K562 (cell line): ENCODE data around the gene RPS27. TPM values are rescaled to one million over a fixed set of nuclear protein-coding genes. Genes with fewer than 3 reads are reported as not detected.

Experiments
- HNRNPUL1 ChIP-seq: fragments of 200-400 bp; formaldehyde crosslinking; IDR thresholded peaks from 2 replicates; pipeline ENCODE4 v1.6.1; 2017; ENCODE audit warnings: low read length
- KHSRP ChIP-seq: fragments of 450-650 bp; IDR thresholded peaks from 2 replicates; pipeline ENCODE4 v1.6.1; 2017
- MTA3 ChIP-seq: fragments of 450-650 bp; formaldehyde crosslinking; IDR thresholded peaks from 2 replicates; pipeline ENCODE4 v1.6.1; 2017; ENCODE audit warnings: mild to moderate bottlenecking, borderline replicate concordance
- NCOR1 ChIP-seq: fragments of 450-650 bp; IDR thresholded peaks from 2 replicates; pipeline ENCODE4 v1.6.1; 2016; ENCODE audit warnings: mild to moderate bottlenecking, moderate library complexity
- PHB2 ChIP-seq: fragments of 450-650 bp; IDR thresholded peaks from 2 replicates; pipeline ENCODE4 v1.6.1; 2017; ENCODE audit warnings: low read depth
- PTBP1 ChIP-seq: fragments of 200-400 bp; formaldehyde crosslinking; IDR thresholded peaks from 2 replicates; pipeline ENCODE4 v1.6.1; 2017; ENCODE audit warnings: low read depth, low read length
- RB1 ChIP-seq: fragments of 450-650 bp; IDR thresholded peaks from 2 replicates; pipeline ENCODE4 v1.6.1; 2017; ENCODE audit warnings: low read depth, mild to moderate bottlenecking
- SMAD2 ChIP-seq: fragments of 150-350 bp; IDR thresholded peaks from 2 replicates; pipeline ENCODE4 v1.6.1; 2014; ENCODE audit warnings: low read depth, mild to moderate bottlenecking, low read length
- SMC3 ChIP-seq: conservative IDR thresholded peaks from 2 replicates; pipeline ENCODE4 v1.6.1; 2011; ENCODE audit warnings: low read depth, low read length, improper control_type of control experiment; ENCODE audit not compliant: insufficient read depth
- TAF1 ChIP-seq: IDR thresholded peaks from 2 replicates; pipeline ENCODE4 v1.6.1; 2011; ENCODE audit warnings: mild to moderate bottlenecking, low read length, moderate library complexity; ENCODE audit not compliant: insufficient read depth, control insufficient read depth, severe bottlenecking; ENCODE audit errors: extremely low read depth
- THRB ChIP-seq: fragments of 450-650 bp; formaldehyde crosslinking; conservative IDR thresholded peaks from 2 replicates; pipeline ENCODE4 v1.4.0; 2022; ENCODE audit warnings: mild to moderate bottlenecking, missing genetic modification characterization
- ZNF197 ChIP-seq: fragments of 200-800 bp; sonication (Bioruptor generic); IDR thresholded peaks from 2 replicates; pipeline ENCODE4 v1.6.1; 2016; ENCODE audit warnings: low read depth, missing genetic modification characterization, missing compliant biosample characterization
- ZNF766 ChIP-seq: fragments of 200-800 bp; sonication (Bioruptor generic); conservative IDR thresholded peaks from 2 replicates; pipeline ENCODE4 v1.6.1; 2016; ENCODE audit warnings: missing genetic modification characterization, missing compliant biosample characterization
- polyA plus RNA-seq, 8 experiments: library from polyadenylated mRNA; depleted of rRNA in 4 of 8; stranded (reverse) in 5 of 8; unstranded in 3 of 8; fragments of >200 nt; fragmentation: Nextera tagmentation in 2 of 8; fragmentation: Illumina TruSeq in 1 of 8; extraction: Ambion mirVana in 2 of 8; extraction: Trizol in 1 of 8; gene quantifications; 2 replicates each; pipeline versions ENCODE4 v1.2.1 to v1.2.3, GENCODE V29; 2011 to 2014; ENCODE audit warnings: inconsistent platforms in 1 of 8, missing spikeins in 1 of 8
- total RNA-seq, 7 experiments: library from RNA; depleted of rRNA in 6 of 7; stranded (reverse); fragments of >200 nt in 6 of 7; fragmentation: Illumina TruSeq in 2 of 7; extraction: Trizol in 2 of 7; gene quantifications; 2 replicates each; pipeline versions ENCODE4 v1.2.1 to v1.2.3, GENCODE V29; 2011 to 2021; ENCODE audit warnings: low replicate concordance in 1 of 7
- TF ChIP-seq, protein P1 (sequence below): fragments of 250-450 bp; sonication (Bioruptor Pico); IDR thresholded peaks from 2 replicates; pipeline ENCODE4 v1.4.0; 2020
- TF ChIP-seq, protein P2 (sequence below): IDR thresholded peaks from 2 replicates; pipeline ENCODE4 v1.6.1; 2016; ENCODE audit warnings: missing genetic modification characterization, missing compliant biosample characterization
- TF ChIP-seq, protein P3 (sequence below): fragments of 450-650 bp; formaldehyde crosslinking; IDR thresholded peaks from 2 replicates; pipeline ENCODE4 v1.4.0; 2020; ENCODE audit warnings: mild to moderate bottlenecking, moderate library complexity
- TF ChIP-seq, protein P4 (sequence below): fragments of 450-650 bp; formaldehyde crosslinking; IDR thresholded peaks from 2 replicates; pipeline ENCODE4 v1.4.0; 2020; ENCODE audit warnings: mild to moderate bottlenecking, moderate library complexity

The RPS27 gene
- total and polyA plus RNA-seq, 9 of the 15 experiments (the other 6 are each of a cell fraction or from before 2014, with no cell fraction given), result 2,091 to 9,377 (median 6,706) TPM

DNA sequence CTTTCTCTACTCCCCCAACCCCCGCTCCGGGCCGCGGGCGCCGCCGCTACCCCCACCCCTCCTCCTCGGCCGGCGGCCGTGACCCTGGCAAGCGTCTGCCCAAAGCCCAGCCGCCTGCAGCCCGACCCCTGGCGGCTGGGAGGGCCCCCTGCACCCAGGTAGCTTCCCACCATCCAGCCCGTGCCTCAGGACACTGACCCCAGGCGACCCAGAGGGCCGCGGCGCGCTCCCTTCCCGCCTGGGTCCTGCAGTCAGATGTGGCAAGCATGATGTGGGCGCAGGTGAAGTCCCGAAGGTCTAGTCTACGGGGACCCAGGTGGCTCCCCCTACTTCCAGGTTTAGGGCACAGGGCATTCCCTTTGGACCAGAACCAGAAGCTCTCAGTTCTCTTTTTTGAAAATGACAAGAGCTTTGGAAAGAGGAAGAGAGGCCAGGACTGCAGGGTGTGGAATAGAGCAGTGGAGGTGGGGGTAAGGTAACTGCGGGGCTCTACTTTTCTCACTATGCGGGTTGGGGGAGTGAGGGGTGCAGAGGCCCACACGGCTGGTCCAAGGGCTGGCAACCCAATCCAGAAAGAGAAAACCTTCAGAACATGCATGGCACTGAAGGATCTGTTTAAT lies 43.8 kb upstream of the RPS27 start, which contains the start of gene DENND4B (continued):
- TF ChIP-seq RB1 (peak; percentile 84), PHB2 (no peak), MTA3 (peak; percentile 26; the same call in 1 of the 2 replicates), HNRNPUL1 (no peak), NCOR1 (peak; percentile 75), THRB (CRISPR knock-in tag) (no peak), SMAD2 (no peak), PTBP1 (no peak), ZNF766 (CRISPR knock-in tag) (no peak; the same call in 1 of the 2 replicates), SMC3 (peak; percentile 65; the same call in 1 of the 2 replicates), TAF1 (peak; percentile 81), KHSRP (no peak), ZNF197 (CRISPR knock-in tag) (no peak)
- TF ChIP-seq, protein P1, sequence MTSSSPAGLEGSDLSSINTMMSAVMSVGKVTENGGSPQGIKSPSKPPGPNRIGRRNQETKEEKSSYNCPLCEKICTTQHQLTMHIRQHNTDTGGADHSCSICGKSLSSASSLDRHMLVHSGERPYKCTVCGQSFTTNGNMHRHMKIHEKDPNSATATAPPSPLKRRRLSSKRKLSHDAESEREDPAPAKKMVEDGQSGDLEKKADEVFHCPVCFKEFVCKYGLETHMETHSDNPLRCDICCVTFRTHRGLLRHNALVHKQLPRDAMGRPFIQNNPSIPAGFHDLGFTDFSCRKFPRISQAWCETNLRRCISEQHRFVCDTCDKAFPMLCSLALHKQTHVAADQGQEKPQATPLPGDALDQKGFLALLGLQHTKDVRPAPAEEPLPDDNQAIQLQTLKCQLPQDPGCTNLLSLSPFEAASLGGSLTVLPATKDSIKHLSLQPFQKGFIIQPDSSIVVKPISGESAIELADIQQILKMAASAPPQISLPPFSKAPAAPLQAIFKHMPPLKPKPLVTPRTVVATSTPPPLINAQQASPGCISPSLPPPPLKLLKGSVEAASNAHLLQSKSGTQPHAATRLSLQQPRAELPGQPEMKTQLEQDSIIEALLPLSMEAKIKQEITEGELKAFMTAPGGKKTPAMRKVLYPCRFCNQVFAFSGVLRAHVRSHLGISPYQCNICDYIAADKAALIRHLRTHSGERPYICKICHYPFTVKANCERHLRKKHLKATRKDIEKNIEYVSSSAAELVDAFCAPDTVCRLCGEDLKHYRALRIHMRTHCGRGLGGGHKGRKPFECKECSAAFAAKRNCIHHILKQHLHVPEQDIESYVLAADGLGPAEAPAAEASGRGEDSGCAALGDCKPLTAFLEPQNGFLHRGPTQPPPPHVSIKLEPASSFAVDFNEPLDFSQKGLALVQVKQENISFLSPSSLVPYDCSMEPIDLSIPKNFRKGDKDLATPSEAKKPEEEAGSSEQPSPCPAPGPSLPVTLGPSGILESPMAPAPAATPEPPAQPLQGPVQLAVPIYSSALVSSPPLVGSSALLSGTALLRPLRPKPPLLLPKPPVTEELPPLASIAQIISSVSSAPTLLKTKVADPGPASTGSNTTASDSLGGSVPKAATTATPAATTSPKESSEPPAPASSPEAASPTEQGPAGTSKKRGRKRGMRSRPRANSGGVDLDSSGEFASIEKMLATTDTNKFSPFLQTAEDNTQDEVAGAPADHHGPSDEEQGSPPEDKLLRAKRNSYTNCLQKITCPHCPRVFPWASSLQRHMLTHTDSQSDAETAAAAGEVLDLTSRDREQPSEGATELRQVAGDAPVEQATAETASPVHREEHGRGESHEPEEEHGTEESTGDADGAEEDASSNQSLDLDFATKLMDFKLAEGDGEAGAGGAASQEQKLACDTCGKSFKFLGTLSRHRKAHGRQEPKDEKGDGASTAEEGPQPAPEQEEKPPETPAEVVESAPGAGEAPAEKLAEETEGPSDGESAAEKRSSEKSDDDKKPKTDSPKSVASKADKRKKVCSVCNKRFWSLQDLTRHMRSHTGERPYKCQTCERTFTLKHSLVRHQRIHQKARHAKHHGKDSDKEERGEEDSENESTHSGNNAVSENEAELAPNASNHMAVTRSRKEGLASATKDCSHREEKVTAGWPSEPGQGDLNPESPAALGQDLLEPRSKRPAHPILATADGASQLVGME (CRISPR knock-in tag), result no peak
- TF ChIP-seq, protein P2, sequence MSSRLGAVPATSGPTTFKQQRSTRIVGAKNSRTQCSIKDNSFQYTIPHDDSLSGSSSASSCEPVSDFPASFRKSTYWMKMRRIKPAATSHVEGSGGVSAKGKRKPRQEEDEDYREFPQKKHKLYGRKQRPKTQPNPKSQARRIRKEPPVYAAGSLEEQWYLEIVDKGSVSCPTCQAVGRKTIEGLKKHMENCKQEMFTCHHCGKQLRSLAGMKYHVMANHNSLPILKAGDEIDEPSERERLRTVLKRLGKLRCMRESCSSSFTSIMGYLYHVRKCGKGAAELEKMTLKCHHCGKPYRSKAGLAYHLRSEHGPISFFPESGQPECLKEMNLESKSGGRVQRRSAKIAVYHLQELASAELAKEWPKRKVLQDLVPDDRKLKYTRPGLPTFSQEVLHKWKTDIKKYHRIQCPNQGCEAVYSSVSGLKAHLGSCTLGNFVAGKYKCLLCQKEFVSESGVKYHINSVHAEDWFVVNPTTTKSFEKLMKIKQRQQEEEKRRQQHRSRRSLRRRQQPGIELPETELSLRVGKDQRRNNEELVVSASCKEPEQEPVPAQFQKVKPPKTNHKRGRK (tag), result no peak
- TF ChIP-seq, protein P3, sequence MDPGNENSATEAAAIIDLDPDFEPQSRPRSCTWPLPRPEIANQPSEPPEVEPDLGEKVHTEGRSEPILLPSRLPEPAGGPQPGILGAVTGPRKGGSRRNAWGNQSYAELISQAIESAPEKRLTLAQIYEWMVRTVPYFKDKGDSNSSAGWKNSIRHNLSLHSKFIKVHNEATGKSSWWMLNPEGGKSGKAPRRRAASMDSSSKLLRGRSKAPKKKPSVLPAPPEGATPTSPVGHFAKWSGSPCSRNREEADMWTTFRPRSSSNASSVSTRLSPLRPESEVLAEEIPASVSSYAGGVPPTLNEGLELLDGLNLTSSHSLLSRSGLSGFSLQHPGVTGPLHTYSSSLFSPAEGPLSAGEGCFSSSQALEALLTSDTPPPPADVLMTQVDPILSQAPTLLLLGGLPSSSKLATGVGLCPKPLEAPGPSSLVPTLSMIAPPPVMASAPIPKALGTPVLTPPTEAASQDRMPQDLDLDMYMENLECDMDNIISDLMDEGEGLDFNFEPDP, result no peak
- TF ChIP-seq, protein P4, sequence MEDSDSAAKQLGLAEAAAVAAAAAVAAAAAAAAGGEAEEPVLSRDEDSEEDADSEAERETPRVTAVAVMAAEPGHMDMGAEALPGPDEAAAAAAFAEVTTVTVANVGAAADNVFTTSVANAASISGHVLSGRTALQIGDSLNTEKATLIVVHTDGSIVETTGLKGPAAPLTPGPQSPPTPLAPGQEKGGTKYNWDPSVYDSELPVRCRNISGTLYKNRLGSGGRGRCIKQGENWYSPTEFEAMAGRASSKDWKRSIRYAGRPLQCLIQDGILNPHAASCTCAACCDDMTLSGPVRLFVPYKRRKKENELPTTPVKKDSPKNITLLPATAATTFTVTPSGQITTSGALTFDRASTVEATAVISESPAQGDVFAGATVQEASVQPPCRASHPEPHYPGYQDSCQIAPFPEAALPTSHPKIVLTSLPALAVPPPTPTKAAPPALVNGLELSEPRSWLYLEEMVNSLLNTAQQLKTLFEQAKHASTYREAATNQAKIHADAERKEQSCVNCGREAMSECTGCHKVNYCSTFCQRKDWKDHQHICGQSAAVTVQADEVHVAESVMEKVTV, result no peak
